Measurements from ENCODE around the gene ADAMTS14.

Gene ADAMTS14

GRCh38 chr10:70749756-70750155, 77.5 kb downstream of the ADAMTS14 start:
- Histone ChIP-seq H4K20me1 (no peaks in the 10 kb centered on the region), H3K4me2 (no peak overlapping the region), H3K27ac (no peak overlapping the region), H3K9me3 (no peaks in the 10 kb centered on the region), H3K36me3 (no peaks in the 10 kb centered on the region), H3K4me1 (no peaks in the 10 kb centered on the region), H3K4me3 (no peak overlapping the region), H3K27me3 (no peaks in the 10 kb centered on the region), H3K9ac (no peak overlapping the region)
- no peak for TF ChIP-seq Cebpa-rat (IDR thresholded peaks at IDR 0.05)

GRCh38 chr10:70750156-70750703, 77.9 kb downstream of the ADAMTS14 start:
- Histone ChIP-seq H3K4me2 (no peak overlapping the region), H3K27me3 (no peaks in the 10 kb centered on the region), H3K27ac (no peak overlapping the region), H4K20me1 (no peaks in the 10 kb centered on the region), H3K4me3 (no peak overlapping the region), H3K9me3 (no peaks in the 10 kb centered on the region), H3K9ac (no peak overlapping the region), H3K36me3 (no peaks in the 10 kb centered on the region), H3K4me1 (no peaks in the 10 kb centered on the region)
- no peak for TF ChIP-seq Cebpa-rat (IDR thresholded peaks at IDR 0.05)

DNA sequence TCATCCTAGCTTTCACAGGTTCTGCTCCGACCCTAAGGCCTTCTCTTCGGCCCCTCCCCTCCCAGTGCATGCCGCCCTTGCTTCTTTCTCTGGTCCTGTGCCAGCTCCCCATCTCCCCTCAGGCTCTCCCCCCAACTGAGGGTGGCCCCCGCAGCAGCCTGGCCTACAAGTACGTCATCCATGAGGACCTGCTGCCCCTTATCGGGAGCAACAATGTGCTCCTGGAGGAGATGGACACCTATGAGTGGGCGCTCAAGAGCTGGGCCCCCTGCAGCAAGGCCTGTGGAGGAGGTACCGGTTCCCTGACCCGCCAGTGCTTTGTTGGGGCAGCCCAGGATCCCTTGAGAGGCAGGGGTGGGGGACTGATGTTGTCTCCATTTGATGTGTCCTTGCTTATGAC, 79.0 kb downstream of the ADAMTS14 start:
- Histone ChIP-seq H3K4me1 (no peaks in the 10 kb centered on the region), H3K36me3 (no peaks in the 10 kb centered on the region), H3K27me3 (no peaks in the 10 kb centered on the region), H3K27ac (no peak overlapping the region), H3K4me2 (no peak overlapping the region), H3K9ac (no peak overlapping the region), H3K9me3 (no peaks in the 10 kb centered on the region), H4K20me1 (no peaks in the 10 kb centered on the region), H3K4me3 (no peak overlapping the region)
- TF ChIP-seq Cebpa-rat (IDR thresholded peaks at IDR 0.05) = no peak

- H3K4me3 ChIP-seq = no peak overlapping the region
- H3K9ac ChIP-seq = no peak overlapping the region
- H3K27ac ChIP-seq = no peak overlapping the region
- H3K36me3 ChIP-seq = no peaks in the 10 kb centered on the region
- TF ChIP-seq Cebpa-rat (IDR thresholded peaks at IDR 0.05) = no peak
- no peaks in the 10 kb centered on the region for H3K9me3 ChIP-seq
- no peaks in the 10 kb centered on the region for H3K27me3 ChIP-seq
- no peak overlapping the region for H3K4me2 ChIP-seq
- H3K4me1 ChIP-seq = no peaks in the 10 kb centered on the region
- no peaks in the 10 kb centered on the region for H4K20me1 ChIP-seq
Observed at GRCh38 chr10:70751991-70752390, 79.7 kb downstream of the ADAMTS14 start.

GRCh38 chr10:70752571-70752970, 80.3 kb downstream of the ADAMTS14 start:
- Histone ChIP-seq H3K9me3 (no peaks in the 10 kb centered on the region), H3K36me3 (no peaks in the 10 kb centered on the region), H3K27me3 (no peaks in the 10 kb centered on the region), H3K27ac (no peak overlapping the region), H3K4me1 (no peaks in the 10 kb centered on the region), H4K20me1 (no peaks in the 10 kb centered on the region), H3K4me3 (no peak overlapping the region), H3K4me2 (no peak overlapping the region), H3K9ac (no peak overlapping the region)
- TF ChIP-seq Cebpa-rat (IDR thresholded peaks at IDR 0.05) = no peak

- H3K27me3 ChIP-seq = no peaks in the 10 kb centered on the region
- H3K27ac ChIP-seq = no peak overlapping the region
Observed at GRCh38 chr10:70753026-70753663, 80.8 kb downstream of the ADAMTS14 start.

DNA sequence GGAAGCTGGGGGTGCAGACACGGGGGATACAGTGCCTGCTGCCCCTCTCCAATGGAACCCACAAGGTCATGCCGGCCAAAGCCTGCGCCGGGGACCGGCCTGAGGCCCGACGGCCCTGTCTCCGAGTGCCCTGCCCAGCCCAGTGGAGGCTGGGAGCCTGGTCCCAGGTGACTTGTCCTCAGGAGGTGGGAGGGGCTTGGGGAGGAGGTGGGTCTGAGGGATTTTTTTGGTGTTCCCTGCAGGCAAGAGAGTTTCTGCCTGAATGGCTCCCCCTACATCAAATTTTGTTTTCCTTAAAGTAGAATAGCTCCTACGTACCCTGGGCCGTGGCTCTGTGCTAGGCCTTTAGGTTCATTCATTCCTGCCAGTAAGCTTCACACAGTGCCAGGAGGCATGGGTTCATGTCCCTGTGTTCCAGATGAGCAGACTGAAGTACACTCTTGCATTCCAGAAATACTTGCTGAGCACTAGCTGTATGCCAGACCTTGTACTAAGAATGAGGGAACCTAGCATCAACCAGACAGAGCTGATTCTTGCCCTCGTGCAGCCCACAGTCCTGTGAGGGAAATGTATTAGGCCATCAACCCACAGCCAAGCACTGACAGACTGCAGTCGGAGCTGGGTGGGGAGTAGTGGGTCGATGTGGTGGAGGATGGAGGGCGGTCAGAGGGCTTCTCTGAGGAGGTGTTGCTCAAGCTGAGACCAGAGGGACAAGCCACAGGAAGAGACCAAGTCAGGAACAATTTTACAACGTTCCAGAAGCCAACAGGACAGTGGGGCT, 81.7 kb downstream of the ADAMTS14 start:
- no peak overlapping the region for H3K4me2 ChIP-seq
- no peak overlapping the region for H3K9ac ChIP-seq
- no peaks in the 10 kb centered on the region for H3K27me3 ChIP-seq
- peaks cover 1% of the 10 kb centered on the region for H3K4me1 ChIP-seq
- no peak overlapping the region for H3K27ac ChIP-seq
- no peak overlapping the region for H3K4me3 ChIP-seq
- TF ChIP-seq Cebpa-rat (IDR thresholded peaks at IDR 0.05) = no peak
- no peaks in the 10 kb centered on the region for H3K36me3 ChIP-seq
- H3K9me3 ChIP-seq = no peaks in the 10 kb centered on the region
- H4K20me1 ChIP-seq = no peaks in the 10 kb centered on the region

More at GRCh38 chr10:70753026-70753663, 80.8 kb downstream of the ADAMTS14 start:
- Histone ChIP-seq H3K4me1 (no peaks in the 10 kb centered on the region), H3K9ac (no peak overlapping the region), H3K4me2 (no peak overlapping the region), H4K20me1 (no peaks in the 10 kb centered on the region), H3K36me3 (no peaks in the 10 kb centered on the region), H3K4me3 (no peak overlapping the region), H3K9me3 (no peaks in the 10 kb centered on the region)
- TF ChIP-seq Cebpa-rat (IDR thresholded peaks at IDR 0.05) = no peak

GRCh38 chr10:70756700-70757360, 84.5 kb downstream of the ADAMTS14 start:
- Histone ChIP-seq H4K20me1 (no peaks in the 10 kb centered on the region), H3K4me1 (peaks cover 22% of the 10 kb centered on the region), H3K27me3 (no peaks in the 10 kb centered on the region), H3K4me3 (no peak overlapping the region), H3K36me3 (no peaks in the 10 kb centered on the region), H3K27ac (no peak overlapping the region), H3K4me2 (no peak overlapping the region), H3K9ac (no peak overlapping the region), H3K9me3 (no peaks in the 10 kb centered on the region)
- TF ChIP-seq Cebpa-rat (IDR thresholded peaks at IDR 0.05) = no peak

DNA sequence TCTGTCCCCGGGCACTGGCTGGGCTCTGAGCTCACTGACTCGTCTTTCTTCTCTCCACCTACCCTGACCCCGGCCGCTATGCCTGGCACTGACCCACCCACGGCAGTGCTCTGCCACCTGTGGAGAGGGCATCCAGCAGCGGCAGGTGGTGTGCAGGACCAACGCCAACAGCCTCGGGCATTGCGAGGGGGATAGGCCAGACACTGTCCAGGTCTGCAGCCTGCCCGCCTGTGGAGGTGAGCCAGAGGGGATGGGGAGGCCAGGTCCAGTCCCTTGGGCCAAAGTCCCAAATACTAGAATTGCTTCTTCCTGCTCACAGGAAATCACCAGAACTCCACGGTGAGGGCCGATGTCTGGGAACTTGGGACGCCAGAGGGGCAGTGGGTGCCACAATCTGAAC, 85.5 kb downstream of the ADAMTS14 start:
- no peaks in the 10 kb centered on the region for H3K36me3 ChIP-seq
- no peaks in the 10 kb centered on the region for H4K20me1 ChIP-seq
- no peak overlapping the region for H3K4me2 ChIP-seq
- no peaks in the 10 kb centered on the region for H3K9me3 ChIP-seq
- H3K4me1 ChIP-seq = peaks cover 33% of the 10 kb centered on the region
- H3K27ac ChIP-seq = no peak overlapping the region
- no peak overlapping the region for H3K9ac ChIP-seq
- H3K27me3 ChIP-seq = no peaks in the 10 kb centered on the region
- no peak overlapping the region for H3K4me3 ChIP-seq
- no peak for TF ChIP-seq Cebpa-rat (IDR thresholded peaks at IDR 0.05)
